Prostate gland (tissue), 2 donors: ENCODE data around the gene DNAH10. TPM values are rescaled to one million over a fixed set of nuclear protein-coding genes. Genes with fewer than 3 reads are reported as not detected.

Experiments used
- DNase-seq: peaks from one replicate; pipeline ENCODE4 v3.0.0-alpha.2; 2019; ENCODE audit warnings: low spot score
- H3K27ac ChIP-seq, 2 donors: fragments of 200-600 bp; sonication (generic); 2 replicates each; pipeline ENCODE4 v1.5.1; 2017 to 2019
- H3K27me3 ChIP-seq: fragments of 200-600 bp; sonication (generic); replicated peaks from 2 replicates; pipeline ENCODE4 v1.5.1; 2019; ENCODE audit not compliant: insufficient read depth
- H3K36me3 ChIP-seq, 2 donors: fragments of 200-600 bp; sonication (generic); 1 replicate in 1 of 2; 2 replicates in 1 of 2; pipeline versions ENCODE4 v1.5.1 to v1.8.1; 2017 to 2019
- H3K4me1 ChIP-seq: fragments of 200-600 bp; sonication (generic); replicated peaks from 2 replicates; pipeline ENCODE4 v1.5.1; 2019
- H3K4me3 ChIP-seq, 2 donors: fragments of 200-600 bp; sonication (generic); 2 replicates each; pipeline ENCODE4 v1.5.1; 2017 to 2019
- H3K9me3 ChIP-seq: fragments of 200-600 bp; sonication (generic); 2 replicates; pipeline ENCODE4 v1.5.1; 2017
- CTCF ChIP-seq, 4 experiments: fragments of 200-600 bp in 2 of 4; fragments of 450-650 bp in 2 of 4; sonication (generic) in 2 of 4; IDR thresholded peaks; 1 replicate in 3 of 4; 2 replicates in 1 of 4; pipeline ENCODE4 v1.5.1; 2016 to 2019; ENCODE audit warnings: antibody characterized with exemption in 4 of 4, mild to moderate bottlenecking in 2 of 4, moderate library complexity in 2 of 4
- POLR2A ChIP-seq: fragments of 450-650 bp; IDR thresholded peaks from one replicate; pipeline ENCODE4 v1.6.1; 2016; ENCODE audit warnings: antibody characterized with exemption, mild to moderate bottlenecking
- POLR2AphosphoS5 ChIP-seq: sonication (generic); formaldehyde crosslinking; IDR thresholded peaks from one replicate; pipeline ENCODE4 v1.6.1; 2017; ENCODE audit warnings: antibody characterized with exemption
- WGBS: methylation state at CpG from one replicate; pipeline ENCODE4 v1.1.5; 2018; 5-methylcytosine and 5-hydroxymethylcytosine counted together
- intact Hi-C: fragments of 100-400 bp; cut with DNase I; formaldehyde crosslinking; loops from one replicate; pipeline ENCODE4 v1.14.2; 2022
- total RNA-seq, 2 donors: library from RNA; depleted of rRNA; stranded (reverse); fragments of >200 nt; gene quantifications; one replicate each; pipeline ENCODE4 v1.1.0, GENCODE V29; 2016

Gene DNAH10
- total RNA-seq, 2 donors from 2014 or later = 0.68 to 7.9 TPM

GRCh38 chr12:123951467-123951866 is 189.4 kb downstream of the DNAH10 start:
- 84% methylated on average over 4 of the region's 4 CpGs for WGBS
- no peaks in the 10 kb centered on the region for H3K4me1 ChIP-seq
- TF ChIP-seq POLR2AphosphoS5 (no peak), CTCF (IDR thresholded peaks at IDR 0.05) (no peak), POLR2A (no peak)

DNA sequence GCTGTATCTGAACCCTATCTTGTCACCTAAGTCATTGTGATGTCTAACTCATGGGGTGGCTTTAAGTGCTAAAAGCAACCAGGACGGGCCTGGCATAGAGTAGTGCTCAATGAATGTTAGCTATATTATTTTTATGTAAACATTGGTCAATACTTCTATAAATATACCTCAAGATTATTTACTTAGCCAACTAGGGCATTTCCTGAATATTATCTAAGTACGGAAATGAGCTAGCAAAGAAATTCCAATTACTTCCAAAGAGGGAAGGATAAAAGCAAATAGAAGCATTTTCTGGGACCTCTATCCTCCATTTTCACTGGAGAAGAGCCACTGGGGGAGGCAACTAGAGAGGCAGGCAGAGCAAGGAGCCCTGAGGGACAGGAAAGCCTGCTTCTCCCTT is 189.9 kb downstream of the DNAH10 start:
- intact Hi-C loops = no loop called here
- no peak for TF ChIP-seq CTCF (IDR thresholded peaks at IDR 0.05)
- no peak for TF ChIP-seq POLR2A
- no peak for TF ChIP-seq POLR2AphosphoS5
- Histone ChIP-seq H3K36me3 (no peaks in the 10 kb centered on the region), H3K9me3 (no peaks in the 10 kb centered on the region), H3K4me1 (no peaks in the 10 kb centered on the region), H3K27me3 (no peaks in the 10 kb centered on the region), H3K4me3 (no peak overlapping the region), H3K27ac (no peak overlapping the region)
- DNase-seq = no peak
- WGBS = 56% methylated on average over 2 of the region's 2 CpGs

More at GRCh38 chr12:123951467-123951866, 189.4 kb downstream of the DNAH10 start:
- no peak overlapping the region for H3K27ac ChIP-seq
- no peak overlapping the region for H3K4me3 ChIP-seq
- no peaks in the 10 kb centered on the region for H3K27me3 ChIP-seq
- H3K9me3 ChIP-seq = no peaks in the 10 kb centered on the region
- H3K36me3 ChIP-seq = no peaks in the 10 kb centered on the region
- DNase-seq = no peak
- intact Hi-C loops = no loop called here

DNA sequence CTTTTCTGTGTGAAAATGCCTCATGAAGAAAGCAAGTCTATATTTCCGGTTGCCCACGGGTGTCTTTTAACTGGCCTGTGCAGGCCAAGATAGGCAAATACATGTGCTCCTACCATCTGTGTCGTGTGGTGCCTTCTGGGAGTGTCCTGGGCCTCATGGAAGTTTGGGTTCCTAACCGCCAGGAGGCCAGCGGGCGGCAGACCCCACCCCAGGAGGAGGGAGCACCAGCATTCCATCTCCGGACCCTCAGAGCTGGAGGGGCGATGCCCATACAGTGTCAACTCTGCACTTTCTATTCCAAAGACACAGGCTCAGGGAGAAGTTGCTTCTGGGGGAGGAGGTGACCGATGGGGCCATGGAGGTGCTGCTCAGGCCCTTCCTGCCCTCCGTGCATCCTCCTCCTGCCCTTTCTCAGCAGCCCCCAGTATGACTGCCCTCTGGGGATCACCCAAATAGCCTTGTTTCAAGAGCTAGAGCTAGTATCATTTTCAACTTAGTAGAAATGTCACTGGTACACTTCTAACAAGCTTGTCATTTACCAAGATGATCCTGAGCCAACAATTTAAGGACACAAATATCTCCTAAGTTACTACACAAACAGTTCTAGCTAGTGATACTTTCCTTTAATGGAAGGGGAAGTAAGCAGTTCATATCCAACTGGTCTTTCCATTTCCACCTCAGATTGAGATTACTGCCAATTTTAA is 192.7 kb downstream of the DNAH10 start:
- no peaks in the 10 kb centered on the region for H3K9me3 ChIP-seq
- no peaks in the 10 kb centered on the region for H3K27me3 ChIP-seq
- TF ChIP-seq POLR2A (no peak), POLR2AphosphoS5 (no peak), CTCF (IDR thresholded peaks at IDR 0.05) (no peak)

GRCh38 chr12:123956249-123956648 is 194.1 kb downstream of the DNAH10 start:
- intact Hi-C loops = no loop called here
- Histone ChIP-seq H3K36me3 (no peaks in the 10 kb centered on the region), H3K27me3 (no peaks in the 10 kb centered on the region), H3K9me3 (no peaks in the 10 kb centered on the region), H3K27ac (no peak overlapping the region), H3K4me3 (no peak overlapping the region), H3K4me1 (no peaks in the 10 kb centered on the region)
- DNase-seq = no peak
- 85% methylated on average over 9 of the region's 9 CpGs for WGBS
- TF ChIP-seq POLR2AphosphoS5 = no peak
- TF ChIP-seq CTCF (IDR thresholded peaks at IDR 0.05) = no peak
- no peak for TF ChIP-seq POLR2A

More for the DNA sequence above, 192.7 kb downstream of the DNAH10 start:
- no peak overlapping the region for H3K4me3 ChIP-seq
- intact Hi-C loops = no loop called here
- no peak for DNase-seq
- no peak overlapping the region for H3K27ac ChIP-seq
- 88% methylated on average over 10 of the region's 10 CpGs for WGBS
- no peaks in the 10 kb centered on the region for H3K36me3 ChIP-seq
- H3K4me1 ChIP-seq = no peaks in the 10 kb centered on the region

DNA sequence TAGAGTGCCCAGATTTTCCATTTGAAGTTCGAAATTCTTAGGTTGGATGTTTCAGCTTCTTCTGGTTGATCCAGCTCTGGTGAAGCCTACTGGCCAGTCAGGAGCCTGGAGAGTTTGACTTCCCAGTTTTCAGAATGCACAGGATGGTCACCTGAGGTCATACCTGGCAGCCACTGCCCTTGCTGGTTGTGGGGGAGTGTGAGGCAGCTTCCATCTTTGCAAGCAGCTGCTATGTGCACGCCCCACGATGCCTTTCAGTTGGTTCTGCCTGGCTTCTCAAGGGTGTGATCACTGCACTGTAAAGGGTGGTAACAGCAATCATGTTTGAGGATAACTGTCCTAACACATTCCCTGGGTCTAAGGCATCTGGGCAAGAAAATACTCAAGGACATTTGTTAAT is 195.1 kb downstream of the DNAH10 start:
- Histone ChIP-seq H3K36me3 (no peaks in the 10 kb centered on the region), H3K4me1 (no peaks in the 10 kb centered on the region), H3K4me3 (no peak overlapping the region), H3K27ac (no peak overlapping the region), H3K9me3 (no peaks in the 10 kb centered on the region), H3K27me3 (no peaks in the 10 kb centered on the region)
- no peak for TF ChIP-seq POLR2A
- no peak for TF ChIP-seq POLR2AphosphoS5
- TF ChIP-seq CTCF (IDR thresholded peaks at IDR 0.05) = no peak
- intact Hi-C loops = no loop called here
- WGBS = 88% methylated on average over 3 of the region's 3 CpGs
- DNase-seq = no peak
